ENCODE data around the gene CAD. TPM values are rescaled to one million over a fixed set of nuclear protein-coding genes. Genes with fewer than 3 reads are reported as not detected.

The CAD gene
- total RNA-seq, 1 donor from 2014 or later, result 65.8 TPM

- DNase-seq (ENCODE audit: low read depth), result no peak
- H3K4me3 ChIP-seq (ENCODE audit: low read depth, low read length), result no peak overlapping the region
- TF ChIP-seq, protein P1, sequence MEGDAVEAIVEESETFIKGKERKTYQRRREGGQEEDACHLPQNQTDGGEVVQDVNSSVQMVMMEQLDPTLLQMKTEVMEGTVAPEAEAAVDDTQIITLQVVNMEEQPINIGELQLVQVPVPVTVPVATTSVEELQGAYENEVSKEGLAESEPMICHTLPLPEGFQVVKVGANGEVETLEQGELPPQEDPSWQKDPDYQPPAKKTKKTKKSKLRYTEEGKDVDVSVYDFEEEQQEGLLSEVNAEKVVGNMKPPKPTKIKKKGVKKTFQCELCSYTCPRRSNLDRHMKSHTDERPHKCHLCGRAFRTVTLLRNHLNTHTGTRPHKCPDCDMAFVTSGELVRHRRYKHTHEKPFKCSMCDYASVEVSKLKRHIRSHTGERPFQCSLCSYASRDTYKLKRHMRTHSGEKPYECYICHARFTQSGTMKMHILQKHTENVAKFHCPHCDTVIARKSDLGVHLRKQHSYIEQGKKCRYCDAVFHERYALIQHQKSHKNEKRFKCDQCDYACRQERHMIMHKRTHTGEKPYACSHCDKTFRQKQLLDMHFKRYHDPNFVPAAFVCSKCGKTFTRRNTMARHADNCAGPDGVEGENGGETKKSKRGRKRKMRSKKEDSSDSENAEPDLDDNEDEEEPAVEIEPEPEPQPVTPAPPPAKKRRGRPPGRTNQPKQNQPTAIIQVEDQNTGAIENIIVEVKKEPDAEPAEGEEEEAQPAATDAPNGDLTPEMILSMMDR (conservative IDR thresholded peaks at IDR 0.05; ENCODE audit: low read depth, low read length), result no peak
Measured at GRCh38 chr2:27245626-27246025, 28.5 kb downstream of the CAD start.

- H3K4me3 ChIP-seq (ENCODE audit: low read depth, low read length), result no peak overlapping the region
- TF ChIP-seq, protein P1 (conservative IDR thresholded peaks at IDR 0.05; ENCODE audit: low read depth, low read length), result no peak
- DNase-seq (ENCODE audit: low read depth), result no peak
Measured at GRCh38 chr2:27247893-27248292, 30.7 kb downstream of the CAD start.

GRCh38 chr2:27249159-27249890 is 32.2 kb downstream of the CAD start:
- no peak for DNase-seq (ENCODE audit: low read depth)
- no peak overlapping the region for H3K4me3 ChIP-seq (ENCODE audit: low read depth, low read length)
- TF ChIP-seq, protein P1 (conservative IDR thresholded peaks at IDR 0.05; ENCODE audit: low read depth, low read length), result no peak

DNA sequence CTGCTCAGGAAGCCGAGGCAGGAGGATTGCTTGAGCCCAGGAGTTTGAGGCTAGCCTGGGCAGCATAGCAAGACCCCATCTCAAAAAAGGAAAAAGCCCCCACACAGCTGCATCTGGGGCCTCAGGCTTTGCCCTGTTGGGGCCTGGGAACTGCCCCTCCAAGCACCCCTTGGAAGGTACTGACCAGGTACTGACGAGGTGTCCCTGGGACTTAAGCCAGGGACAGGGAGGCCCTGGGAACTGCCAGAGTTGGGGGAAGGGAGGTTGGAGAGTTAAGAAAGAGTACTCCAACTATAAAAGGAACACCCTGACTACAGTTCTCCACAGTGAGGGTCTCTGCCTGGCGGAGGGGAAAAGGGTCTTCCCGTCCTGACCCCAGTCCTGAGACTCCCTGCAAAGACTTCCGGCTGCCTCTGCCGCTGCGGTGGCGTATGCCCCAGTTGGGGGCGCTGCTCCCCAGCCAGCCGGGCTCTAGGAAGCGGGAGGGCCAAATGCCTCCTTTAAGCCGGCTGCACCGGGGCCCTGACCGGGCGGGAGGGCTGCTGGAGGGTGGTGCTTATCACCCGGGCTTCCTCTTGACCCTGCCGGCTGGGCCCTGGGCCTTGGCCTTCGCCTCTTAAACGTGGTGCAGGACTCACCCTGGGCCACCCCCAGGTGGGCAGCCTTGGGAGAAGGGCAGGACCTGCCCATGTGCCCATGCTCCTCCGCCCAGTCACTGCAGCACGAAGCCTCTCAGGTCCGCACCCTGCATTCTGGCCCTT is 32.9 kb downstream of the CAD start:
- DNase-seq (ENCODE audit: low read depth), result no peak
- TF ChIP-seq, protein P1 (conservative IDR thresholded peaks at IDR 0.05; ENCODE audit: low read depth, low read length), result peak; percentile 87

GRCh38 chr2:27250652-27251379 is 33.6 kb downstream of the CAD start:
- H3K4me3 ChIP-seq (ENCODE audit: low read depth, low read length), result no peak overlapping the region
- TF ChIP-seq, protein P1 (conservative IDR thresholded peaks at IDR 0.05; ENCODE audit: low read depth, low read length), result no peak
- DNase-seq (ENCODE audit: low read depth), result no peak

More for the DNA sequence above, 32.9 kb downstream of the CAD start:
- H3K4me3 ChIP-seq (ENCODE audit: low read depth, low read length), result no peak overlapping the region

DNA sequence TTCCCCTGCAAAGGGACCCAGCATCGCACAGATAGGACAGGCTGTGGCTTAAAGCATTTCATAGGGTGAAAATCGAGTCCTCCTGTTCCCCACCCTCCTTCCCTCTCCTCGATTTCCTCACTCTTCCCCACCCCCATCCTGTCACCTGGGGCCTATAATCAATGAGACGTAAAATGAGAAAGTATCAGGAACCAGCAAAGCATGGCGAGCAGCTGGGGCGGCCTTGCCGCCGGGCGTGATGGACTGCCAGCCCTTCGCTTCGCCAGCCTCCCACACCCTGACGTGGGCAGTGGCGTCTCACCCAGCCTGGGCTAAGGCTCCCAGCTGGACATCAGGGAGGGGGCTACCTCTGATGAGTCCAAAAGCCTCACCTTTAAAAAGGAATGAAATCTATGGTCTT is 34.6 kb downstream of the CAD start:
- TF ChIP-seq, protein P1 (conservative IDR thresholded peaks at IDR 0.05; ENCODE audit: low read depth, low read length), result no peak
- H3K4me3 ChIP-seq (ENCODE audit: low read depth, low read length), result no peak overlapping the region
- no peak for DNase-seq (ENCODE audit: low read depth)

Data from epithelial cell of proximal tubule (primary cell).